ENCODE data around the gene STK32B.

DNA sequence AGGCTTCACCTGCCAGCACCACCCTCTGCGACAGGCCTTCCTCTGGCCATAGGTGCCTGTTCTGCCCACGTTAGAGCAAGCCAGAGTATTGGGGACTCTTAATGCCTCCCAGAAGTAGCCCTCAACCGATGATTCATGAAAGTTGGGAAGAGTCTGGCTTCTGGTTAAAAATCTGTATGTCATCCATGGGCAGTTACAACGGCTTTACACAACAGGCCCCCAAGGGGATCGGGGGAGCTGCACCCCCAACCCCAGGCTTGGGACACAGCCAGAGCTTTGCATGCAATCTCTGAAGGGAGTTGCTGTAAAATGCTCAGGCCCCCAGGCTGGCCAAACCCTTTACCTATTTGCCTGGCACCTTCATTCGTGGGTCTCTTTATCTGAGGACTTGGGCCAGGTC lies 26.6 kb upstream of the STK32B start:
- TF ChIP-seq, protein P1, sequence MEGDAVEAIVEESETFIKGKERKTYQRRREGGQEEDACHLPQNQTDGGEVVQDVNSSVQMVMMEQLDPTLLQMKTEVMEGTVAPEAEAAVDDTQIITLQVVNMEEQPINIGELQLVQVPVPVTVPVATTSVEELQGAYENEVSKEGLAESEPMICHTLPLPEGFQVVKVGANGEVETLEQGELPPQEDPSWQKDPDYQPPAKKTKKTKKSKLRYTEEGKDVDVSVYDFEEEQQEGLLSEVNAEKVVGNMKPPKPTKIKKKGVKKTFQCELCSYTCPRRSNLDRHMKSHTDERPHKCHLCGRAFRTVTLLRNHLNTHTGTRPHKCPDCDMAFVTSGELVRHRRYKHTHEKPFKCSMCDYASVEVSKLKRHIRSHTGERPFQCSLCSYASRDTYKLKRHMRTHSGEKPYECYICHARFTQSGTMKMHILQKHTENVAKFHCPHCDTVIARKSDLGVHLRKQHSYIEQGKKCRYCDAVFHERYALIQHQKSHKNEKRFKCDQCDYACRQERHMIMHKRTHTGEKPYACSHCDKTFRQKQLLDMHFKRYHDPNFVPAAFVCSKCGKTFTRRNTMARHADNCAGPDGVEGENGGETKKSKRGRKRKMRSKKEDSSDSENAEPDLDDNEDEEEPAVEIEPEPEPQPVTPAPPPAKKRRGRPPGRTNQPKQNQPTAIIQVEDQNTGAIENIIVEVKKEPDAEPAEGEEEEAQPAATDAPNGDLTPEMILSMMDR (IDR thresholded peaks at IDR 0.05) = no peak
- TF ChIP-seq FOSB (CRISPR knock-in tag; IDR thresholded peaks at IDR 0.05) = no peak
- TF ChIP-seq MYC (IDR thresholded peaks at IDR 0.05; ENCODE audit: borderline replicate concordance, low read length) = no peak
- TF ChIP-seq CBX2 (IDR thresholded peaks at IDR 0.05; ENCODE audit: borderline replicate concordance, low read depth) = no peak
- no peak for TF ChIP-seq ESRRA (IDR thresholded peaks at IDR 0.05; ENCODE audit: borderline replicate concordance, low read length)
- TF ChIP-seq SMC3 (IDR thresholded peaks at IDR 0.05) = no peak

Data from A549 (cell line).